ENCODE data around the gene CENPC.
"Not testable (repeated sequence)": the region's sequence is repeated elsewhere in the genome, so short reads cannot be mapped to it uniquely, and the experiment has no call there.

CENPC gene

DNA sequence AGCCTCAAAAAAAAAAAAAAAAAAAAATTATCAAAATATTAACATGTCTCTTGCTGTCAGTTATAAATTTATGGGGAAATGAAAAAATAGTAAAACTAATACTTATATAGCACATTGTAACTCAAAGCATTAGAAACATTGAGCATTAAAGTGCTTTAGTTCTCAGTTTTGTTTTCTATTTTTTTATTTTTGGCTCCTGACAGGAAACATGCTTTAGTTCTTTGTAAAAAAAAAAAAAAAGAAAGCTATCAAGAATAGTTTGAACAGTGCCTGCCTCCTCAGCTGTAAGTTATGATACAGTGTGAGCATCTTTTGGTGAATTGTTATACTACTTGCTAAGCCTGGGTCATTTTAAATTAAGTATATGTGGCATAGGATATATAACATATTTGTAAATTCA, 5.1 kb upstream of the CENPC start:
- no peak for DNase-seq (ENCODE audit: low read depth in 2 of 2)

DNA sequence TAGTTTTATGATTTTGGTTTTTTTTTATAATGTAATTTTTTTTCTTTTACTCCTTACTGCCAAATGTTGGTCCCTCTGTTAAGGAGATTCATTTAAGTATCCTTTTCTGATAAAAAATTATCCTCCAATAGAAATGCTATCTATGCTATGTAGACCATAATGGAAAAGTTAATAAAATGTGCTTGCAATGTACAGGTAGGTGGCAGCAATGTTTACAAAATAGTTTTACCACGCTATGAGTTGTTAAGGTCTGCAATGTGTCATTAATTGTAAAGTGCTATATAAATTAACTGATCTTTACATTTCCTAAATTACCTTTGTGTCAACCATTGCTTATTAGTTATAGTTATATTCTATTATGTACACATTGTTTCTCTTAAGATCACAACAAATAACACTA, 3.8 kb upstream of the CENPC start:
- DNase-seq (ENCODE audit: low read depth in 2 of 2) = no peak

DNA sequence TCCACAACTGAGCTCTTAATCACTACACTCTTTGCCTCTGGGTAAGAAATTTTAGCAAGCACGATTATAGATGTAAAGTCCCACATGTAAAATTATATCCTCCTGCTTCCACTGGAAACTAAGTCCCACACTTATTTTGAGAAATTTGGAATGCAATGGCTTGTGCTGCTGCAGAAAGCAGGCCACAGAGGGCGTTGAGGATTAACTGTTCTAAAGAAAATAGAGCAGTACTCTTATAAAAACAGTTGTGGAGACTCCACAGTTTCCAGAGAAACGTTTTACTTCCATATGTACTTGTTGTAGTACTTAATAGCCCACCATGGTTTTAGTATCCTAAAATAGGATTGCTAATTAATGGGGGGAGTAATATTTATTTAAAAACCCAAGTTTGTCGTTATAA, 1.7 kb upstream of the CENPC start:
- no peak for DNase-seq (ENCODE audit: low read depth in 2 of 2)

DNA sequence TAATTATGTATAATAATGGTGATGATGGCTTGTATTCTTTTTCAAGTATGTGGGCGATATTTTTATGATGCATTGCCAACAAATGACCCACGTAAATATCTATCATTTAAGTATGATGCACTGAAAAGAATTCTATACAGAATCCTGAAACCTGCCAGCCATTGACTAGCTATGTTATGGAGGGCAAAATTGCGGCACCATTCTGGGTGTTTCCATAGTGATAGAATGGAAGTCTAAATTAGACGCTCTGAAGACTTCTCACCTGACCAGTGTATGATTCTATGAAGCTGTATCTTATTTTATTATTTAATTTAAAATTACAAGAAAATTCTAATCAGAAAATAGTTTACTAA, 677 bp upstream of the CENPC start:
- DNase-seq (ENCODE audit: low read depth in 2 of 2) = no peak

DNA sequence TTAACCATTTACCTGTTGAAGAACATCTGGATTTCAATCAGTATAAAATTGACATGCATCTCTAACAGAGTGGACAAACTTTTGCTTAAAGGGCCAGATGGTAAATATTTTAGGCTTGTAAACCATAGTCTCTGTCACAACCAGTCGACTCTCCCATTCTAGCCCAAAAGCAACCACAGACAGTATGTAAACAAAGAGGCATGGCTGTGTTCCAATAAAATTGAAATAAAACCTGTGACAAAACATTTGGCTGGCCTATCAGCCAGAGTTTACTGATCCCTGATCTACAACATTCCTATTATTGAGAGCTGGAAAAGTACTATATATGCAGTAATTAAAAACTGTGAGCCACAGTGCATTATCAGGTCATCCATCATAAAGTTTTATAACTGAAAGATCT, 3.2 kb downstream of the CENPC start:
- DNase-seq (ENCODE audit: low read depth in 2 of 2) = no peak

DNA sequence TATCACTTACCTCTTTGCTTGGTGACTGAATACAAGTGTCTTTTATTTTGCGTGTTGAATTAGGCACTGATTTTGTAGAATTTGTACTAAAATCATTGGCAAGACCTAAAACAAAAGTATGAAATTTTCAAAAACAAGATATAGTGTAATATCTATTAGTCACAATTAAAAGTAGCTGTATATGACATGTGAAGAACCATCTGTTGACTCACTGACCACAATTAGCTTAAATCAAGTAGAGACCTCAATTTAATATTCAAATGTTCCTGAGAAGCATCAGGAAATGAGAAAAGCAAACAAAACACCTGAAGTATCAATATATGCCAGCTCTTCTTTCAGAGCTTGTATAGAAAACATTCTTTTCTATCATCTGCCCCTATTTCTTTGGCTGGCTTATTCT, 5.5 kb downstream of the CENPC start:
- DNase-seq (ENCODE audit: low read depth in 2 of 2) = no peak

DNA sequence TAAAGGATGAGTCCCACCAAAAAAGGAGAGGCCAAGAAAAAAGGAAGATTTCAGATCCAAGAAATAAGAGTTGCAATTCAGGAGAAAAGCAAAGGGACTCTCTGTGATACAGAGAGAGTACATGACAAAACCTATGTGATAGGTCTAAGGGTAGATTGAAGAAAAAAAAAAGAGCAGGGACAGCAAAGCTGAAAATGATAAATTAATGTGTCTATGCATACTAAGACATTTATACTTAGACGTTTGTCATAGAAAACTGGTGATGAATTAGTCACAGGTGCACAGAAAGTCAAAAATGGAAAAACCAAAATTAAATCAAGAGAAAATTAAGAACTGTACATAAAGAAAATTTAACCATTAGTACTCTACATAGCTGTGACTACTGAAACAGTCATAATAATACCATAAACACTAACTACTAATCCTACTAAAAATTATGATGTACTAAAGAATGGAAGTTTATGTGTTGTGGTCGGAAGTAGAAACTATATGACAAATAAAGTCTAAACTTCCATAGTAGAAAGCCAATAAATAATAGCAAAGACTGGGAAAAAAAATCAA, 9.9 kb downstream of the CENPC start:
- no peak for DNase-seq (ENCODE audit: low read depth in 2 of 2)

DNA sequence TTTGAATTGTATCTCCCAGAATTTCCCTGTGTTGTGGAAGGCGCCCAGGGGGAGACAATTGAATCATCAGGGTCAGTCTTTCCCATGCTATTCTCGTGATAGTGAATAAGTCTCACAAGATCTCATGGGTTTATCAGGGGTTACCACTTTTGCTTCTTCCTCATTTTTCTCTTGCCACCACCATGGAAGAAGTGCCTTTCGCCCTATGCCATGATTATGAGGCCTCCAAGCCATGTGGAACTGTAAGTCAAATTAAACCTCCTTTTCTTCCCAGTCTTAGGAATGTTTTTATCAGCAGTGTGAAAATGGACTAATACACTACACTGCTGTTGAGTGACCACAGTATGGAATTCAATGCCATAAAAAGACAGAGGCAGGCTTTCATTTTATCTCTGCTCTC, 12.2 kb downstream of the CENPC start:
- no peak for DNase-seq (ENCODE audit: low read depth in 2 of 2)

DNA sequence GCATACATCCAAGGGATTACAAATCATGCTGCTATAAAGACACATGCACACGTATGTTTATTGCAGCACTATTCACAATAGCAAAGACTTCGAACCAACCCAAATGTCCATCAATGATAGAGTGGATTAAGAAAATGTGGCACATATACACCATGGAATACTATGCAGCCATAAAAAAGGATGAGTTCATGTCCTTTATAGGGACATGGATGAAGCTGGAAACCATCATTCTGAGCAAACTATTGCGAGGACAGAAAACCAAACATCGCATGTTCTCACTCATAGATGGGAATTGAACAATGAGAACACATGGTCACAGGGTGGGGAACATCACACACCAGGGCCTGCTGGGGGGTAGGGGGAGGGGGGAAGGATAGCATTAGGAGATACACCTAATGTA, 12.9 kb downstream of the CENPC start:
- DNase-seq (ENCODE audit: low read depth in 2 of 2) = not testable (repeated sequence)

DNA sequence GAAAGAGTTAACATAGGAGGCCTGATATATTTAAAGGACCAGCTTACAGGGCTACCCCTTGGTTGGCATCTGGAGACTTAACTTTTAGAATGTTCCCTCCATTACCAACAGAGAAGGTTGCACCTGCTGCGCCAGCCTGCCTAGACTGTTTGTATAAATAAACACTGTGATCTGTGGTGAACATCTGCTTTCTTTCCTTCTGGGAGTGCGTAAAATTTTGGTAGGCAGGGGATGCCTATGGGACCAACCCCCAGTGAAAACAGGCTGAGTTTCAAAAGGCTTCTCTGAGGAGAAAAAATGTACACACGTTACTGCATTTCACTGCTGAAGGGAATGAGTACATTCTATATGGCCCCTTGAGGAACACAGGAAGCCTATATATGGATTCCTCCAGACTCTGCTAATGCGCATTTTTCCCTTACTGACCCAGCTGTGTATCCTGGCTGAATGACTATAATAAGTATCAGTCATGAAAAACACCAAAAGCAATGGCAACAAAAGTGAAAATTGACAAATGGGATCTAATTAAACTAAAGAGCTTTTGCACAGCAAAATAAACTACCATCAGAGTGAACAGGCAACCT, 13.8 kb downstream of the CENPC start:
- no peak for DNase-seq (ENCODE audit: low read depth in 2 of 2)

DNA sequence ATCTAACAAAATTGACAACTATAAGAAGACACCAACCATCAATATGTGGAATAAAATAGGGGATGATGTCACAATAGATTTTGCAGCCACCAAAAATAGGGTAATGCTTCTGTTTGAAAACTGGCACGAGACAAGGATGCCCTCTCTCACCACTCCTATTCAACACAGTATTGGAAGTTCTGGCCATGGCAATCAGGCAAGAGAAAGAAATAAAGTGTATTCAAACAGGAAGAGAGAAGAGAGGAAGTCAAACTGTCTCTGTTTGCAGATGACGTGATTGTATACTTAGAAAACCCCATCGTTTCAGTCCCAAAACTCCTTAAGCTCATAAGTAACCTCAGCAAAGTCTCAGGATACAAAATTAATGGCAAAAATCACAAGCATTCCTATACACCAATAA, 21.2 kb downstream of the CENPC start:
- DNase-seq (ENCODE audit: low read depth in 2 of 2) = not testable (repeated sequence)

DNA sequence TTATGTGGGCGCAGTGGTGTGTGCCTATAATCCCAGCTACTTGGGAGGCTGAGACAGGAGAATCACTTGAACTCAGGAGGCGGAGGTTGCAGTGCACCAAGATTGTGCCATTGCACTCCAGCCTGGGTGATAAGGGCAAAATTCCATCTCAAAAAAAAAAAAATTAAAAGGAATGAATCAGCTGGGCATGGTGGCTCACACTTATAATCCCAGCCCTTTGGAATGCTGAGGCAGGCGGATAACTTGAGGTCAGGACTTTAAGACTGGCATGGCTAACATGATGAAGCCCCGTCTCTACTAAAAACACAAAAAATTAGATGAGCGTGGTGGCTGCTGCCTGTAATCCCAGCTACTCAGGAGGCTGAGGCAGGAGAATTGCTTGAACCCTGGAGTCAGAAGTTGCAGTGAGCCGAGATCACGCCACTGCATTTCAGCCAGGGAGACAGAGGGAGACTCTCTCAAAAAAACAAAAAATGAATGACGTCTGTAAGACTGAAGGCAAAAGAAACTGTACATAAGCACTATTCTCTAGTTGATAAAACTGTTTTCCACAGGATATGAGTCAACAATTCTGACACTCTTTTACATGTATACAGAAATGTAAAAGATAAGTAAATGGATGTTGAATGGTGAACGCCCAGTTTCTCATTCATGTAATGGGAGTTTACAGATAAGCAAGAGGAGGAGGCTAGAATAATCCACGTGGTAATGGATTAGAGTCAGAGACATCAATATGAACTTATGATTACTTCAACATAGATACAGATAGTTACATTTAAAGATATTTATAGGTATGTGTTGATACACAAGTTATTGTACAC, 22.2 kb downstream of the CENPC start:
- DNase-seq (ENCODE audit: low read depth in 2 of 2) = no peak

DNA sequence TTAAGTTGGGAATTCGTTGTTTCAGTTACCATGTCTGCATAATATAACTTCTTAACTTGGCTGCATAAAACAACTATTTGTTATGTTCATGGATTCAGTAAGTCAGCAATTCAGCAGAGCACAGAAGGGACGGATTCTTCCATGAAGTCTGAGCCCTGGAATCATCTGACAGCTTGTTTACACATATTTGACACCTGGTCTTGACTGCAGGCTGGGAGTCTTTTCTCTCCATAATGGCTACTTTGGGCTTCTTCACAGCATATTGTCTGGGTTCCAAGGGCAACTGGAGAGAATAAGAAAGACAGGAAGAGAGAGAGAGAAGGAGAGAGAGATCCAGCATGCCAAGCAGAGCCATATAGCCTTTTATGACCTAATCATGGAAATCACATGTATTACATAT, 23.1 kb downstream of the CENPC start:
- no peak for DNase-seq (ENCODE audit: low read depth in 2 of 2)

DNA sequence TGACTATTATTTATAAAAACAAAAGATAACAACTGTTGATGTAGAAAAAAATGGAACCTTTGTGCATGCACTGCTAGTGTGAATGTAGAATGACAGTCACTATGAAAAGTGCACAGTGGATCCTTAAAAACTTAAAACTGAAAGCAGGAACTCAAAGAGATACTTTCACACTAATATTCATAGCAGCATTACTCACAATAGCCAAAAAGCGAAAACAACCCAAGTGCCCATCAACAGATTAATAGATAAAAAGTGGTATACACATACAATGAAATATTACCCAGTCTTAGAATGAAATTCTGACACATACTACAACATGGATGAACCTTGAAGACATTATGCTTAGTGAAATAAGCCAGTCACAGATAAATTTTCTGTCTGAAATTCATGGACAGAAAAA, 23.8 kb downstream of the CENPC start:
- DNase-seq (ENCODE audit: low read depth in 2 of 2) = no peak

DNA sequence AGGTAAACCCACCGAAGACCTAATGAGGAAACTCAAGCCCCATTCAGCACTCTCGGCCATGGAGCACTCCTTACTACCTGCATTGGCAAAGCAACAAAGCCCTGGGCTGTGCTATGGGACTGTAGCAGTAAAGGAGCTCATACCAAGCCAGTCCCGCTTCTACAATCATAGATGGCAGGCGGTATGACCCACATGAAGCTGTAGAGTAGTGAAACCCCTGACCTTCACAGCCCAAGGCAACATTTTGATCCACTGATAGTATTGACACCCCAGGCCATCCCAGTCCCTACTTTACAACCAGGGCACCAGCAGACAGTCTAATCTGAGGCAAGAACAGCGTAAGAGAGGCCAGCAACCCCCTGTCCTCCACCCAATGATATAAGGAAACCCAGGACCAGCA, 25.2 kb downstream of the CENPC start:
- DNase-seq (ENCODE audit: low read depth in 2 of 2) = no peak

DNA sequence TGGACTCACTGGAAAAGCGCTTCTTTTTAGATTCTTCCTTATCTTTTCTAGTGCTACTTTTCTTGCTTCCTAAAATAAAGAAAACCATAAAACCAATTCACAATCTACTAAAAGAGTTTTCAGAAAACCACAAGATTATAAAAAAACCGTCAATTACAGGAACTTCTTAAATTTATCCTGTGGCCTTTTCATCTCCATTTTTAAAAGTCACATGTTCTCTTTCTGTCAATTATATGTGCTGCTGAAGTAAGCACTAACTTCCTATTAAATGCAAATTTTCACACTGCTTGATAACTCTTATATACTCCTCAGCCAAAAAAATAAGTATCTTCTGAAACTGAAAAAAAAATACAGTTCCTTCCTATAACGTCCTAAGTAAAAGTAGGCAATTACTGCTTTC, 32.8 kb downstream of the CENPC start:
- no peak for DNase-seq (ENCODE audit: low read depth in 2 of 2)

DNA sequence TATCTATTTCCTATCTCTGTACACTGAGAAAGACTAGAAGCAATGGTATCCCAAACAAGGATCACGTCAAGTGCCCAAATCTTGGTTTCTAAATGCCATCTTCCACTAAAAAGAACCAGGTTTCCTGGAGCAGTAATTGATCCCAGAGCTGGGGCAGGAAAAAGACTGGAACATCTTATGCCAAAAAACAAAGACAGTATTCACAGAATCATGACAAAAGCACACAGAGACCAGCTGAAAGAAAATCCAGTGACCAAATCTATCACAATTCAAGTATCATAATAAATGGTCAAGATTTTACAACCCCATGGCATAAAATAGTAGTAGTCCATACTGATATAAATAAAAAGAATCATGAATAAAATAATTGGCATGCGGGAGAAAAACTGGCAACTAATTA, 44.9 kb downstream of the CENPC start:
- DNase-seq (ENCODE audit: low read depth in 2 of 2) = no peak

DNA sequence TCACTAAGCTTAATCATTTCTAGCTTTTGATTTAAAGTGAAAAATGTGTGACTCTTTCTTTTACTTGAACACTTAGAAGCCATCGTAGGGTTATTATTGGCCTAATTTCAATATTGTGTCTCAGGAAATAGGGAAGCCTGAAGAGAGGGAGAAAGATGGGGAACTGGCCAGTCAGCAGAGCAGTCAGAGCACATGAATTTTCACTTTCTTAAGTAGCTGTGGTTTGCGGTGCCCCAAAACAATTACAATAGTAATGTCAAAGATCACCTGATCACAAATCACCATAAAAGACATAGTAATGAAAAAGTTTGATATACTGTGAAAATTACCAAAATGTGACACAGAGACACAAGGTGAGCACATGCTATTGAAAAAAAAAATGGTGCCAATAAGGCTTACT, 45.5 kb downstream of the CENPC start:
- no peak for DNase-seq (ENCODE audit: low read depth in 2 of 2)

DNA sequence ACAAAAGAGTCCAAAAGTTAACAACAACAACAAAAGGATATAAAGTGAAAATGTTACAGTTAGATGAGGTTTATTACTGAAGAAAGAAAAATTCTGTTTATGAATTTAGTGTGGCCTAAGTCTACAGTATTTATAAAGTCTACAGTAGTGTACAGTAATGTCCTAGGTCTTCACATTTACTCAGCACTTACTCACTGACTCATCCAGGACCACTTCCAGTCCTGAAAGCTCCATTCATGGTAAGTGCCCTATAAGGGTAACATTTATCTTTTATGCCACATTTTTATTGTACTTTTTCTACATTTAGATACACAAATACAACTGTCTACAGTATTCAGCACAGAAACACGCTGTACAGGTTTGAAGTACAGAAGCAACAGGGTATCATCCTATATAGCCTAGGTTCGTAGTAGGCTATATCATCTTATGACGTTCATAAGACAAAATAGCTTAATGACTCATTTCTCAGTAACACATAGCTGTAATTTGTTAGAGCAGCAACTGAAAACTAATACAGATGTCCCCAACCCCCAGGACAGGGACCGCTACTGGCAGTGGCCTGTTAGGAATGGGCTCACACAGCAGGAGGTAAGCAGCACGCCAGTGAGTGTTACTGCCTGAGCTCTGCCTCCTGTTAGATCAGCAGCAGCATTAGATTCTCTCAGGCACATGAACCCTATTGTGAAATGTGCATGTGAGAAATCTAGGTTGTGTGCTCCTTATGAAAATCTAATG, 61.3 kb downstream of the CENPC start:
- no peak for DNase-seq (ENCODE audit: low read depth in 2 of 2)

DNA sequence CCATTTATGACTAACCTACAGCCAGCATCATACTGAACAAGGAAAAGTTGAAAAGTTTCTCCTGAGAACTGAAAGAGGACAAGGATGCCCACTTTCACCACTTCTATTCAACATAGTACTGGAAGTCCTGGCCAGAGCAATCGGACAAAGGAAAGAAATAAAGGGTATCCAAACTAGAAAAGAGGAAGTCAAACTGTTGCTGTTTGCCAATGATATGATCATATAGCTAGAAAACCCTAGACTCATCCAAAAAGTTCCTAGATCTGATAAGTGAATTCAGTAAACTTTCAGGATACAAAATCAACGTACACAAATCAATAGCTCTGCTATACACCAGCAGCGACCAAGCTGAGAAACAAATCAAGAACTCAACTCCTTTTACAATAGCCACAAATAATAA, 64.5 kb downstream of the CENPC start:
- no peak for DNase-seq (ENCODE audit: low read depth in 2 of 2)

DNA sequence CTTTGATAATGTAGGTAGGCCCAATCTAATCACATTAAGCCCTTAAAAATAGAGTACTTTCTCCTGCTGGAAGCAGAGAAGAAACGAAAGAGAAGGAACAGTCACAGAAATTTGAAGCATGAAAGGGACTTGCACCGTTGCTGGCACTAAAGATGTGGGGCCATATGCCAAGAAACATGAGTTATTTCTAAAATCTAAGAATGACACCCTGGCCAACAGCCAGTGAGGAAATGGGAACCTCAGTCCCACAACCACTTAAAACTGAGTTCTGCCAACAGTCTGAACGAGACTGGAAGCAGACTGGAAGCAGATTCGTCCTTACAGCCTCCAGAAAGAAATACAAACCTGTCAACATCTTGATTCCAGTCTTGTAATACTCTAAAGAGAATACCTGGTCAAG, 70.1 kb downstream of the CENPC start:
- no peak for DNase-seq (ENCODE audit: low read depth in 2 of 2)

DNA sequence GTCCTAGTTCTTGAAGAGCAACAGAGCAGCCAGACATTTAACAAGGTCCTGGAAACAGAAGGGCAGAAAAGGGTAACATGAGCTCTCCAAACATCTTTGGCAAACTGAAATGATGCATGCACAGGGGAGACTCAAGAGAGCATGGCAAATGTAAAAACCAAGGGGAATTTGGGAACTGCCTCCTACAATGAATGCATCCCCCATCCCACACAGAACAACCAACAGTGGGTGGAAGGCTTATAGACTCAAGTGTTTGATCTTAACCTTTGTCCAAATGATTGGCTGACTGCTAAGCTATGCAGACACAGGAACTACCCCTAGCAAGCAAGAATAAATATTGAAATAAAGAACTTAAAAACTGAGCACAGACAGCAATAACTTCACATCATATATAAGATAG, 74.4 kb downstream of the CENPC start:
- DNase-seq (ENCODE audit: low read depth in 2 of 2) = no peak

DNA sequence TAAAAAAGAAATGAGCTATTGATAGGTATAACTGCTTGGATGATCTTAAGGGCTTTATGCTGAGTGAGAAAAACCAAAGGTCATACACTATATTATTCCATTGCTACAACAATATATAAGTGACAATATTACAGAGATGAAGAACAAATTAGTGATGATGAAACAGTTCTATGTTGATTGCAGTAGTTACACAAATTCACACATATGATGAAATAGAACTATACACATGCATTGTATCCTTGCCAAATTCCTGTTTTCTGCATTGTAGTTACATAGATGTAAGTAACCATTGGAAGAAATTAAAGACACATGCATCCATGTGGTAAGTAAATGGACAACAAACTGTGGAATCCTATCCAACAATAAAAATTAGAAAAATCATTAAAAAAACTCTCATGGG, 76.5 kb downstream of the CENPC start:
- no peak for DNase-seq (ENCODE audit: low read depth in 2 of 2)

Data from stimulated activated CD8-positive, alpha-beta memory T cell treated with anti-CD3 and anti-CD28 coated beads, Interleukin-7, amount 100 ng/mL, for 1 hour (primary cell).